HG02623 (cell line): ENCODE measurements around the gene ZC2HC1B.
A peak's percentile ranks its signal among the peaks of the same experiment; 100 is the strongest.

Source experiments
- ATAC-seq: cut with Tn5 transposase; IDR thresholded peaks from one replicate; pipeline ENCODE4 v1.9.1; 2021; ENCODE audit warnings: moderate library complexity; ENCODE audit not compliant: unreplicated experiment

Gene ZC2HC1B

GRCh38 chr6:143928853-143929252 is 64.6 kb downstream of the ZC2HC1B start:
- ATAC-seq: no peak

- no peak for ATAC-seq
Observed at GRCh38 chr6:143929975-143930374, 65.7 kb downstream of the ZC2HC1B start.

DNA sequence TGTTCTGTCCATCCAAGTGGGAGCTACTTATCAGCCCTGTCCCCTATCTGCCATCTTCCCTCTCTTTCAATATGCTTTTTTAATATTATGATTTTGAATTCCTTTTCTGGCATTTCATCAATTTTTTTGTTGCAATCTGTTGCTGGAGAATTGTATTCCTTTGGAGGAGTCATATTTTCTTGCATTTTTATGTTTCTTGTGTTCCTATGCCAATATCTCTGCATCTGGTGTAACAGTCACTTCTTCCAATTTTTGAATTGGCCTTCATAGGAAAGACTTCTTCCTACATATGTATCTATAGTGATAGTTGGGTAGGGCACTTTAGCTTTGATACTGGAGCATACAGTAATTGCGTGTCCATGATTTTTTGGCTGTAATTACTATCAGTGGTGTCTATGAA is 70.1 kb downstream of the ZC2HC1B start:
- no peak for ATAC-seq

DNA sequence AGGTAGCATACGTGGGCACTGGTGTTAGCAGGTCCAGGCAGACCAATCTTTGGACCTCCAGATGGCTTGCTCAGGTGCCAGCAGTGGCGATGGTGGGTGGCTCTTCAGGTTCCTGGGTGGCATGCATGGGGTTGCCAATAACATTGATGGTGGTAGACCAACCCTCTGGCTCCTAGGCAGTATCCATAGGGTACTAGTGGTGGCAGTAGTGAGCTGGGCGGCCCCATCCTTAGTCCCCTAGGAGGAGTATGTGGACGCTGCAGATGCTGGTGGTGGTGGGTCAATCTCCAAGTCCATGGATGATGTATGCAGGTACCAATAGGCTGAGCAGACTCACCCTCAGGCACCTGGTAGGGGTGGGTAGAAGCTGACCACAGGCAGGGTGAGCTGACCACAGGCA is 70.6 kb downstream of the ZC2HC1B start:
- no peak for ATAC-seq

GRCh38 chr6:143936347-143936746 is 72.1 kb downstream of the ZC2HC1B start:
- ATAC-seq: no peak

- ATAC-seq: no peak
Observed at GRCh38 chr6:143936778-143937667, 72.7 kb downstream of the ZC2HC1B start.

- no peak for ATAC-seq
Observed at GRCh38 chr6:143937668-143937970, 73.3 kb downstream of the ZC2HC1B start.

- ATAC-seq: no peak
Observed at GRCh38 chr6:143939364-143939763, 75.1 kb downstream of the ZC2HC1B start.

GRCh38 chr6:143940011-143940597 is 75.8 kb downstream of the ZC2HC1B start:
- ATAC-seq: peak; percentile 97

GRCh38 chr6:143941852-143942627 is 77.8 kb downstream of the ZC2HC1B start:
- ATAC-seq: peak; percentile 38

GRCh38 chr6:143948208-143948607 is 83.9 kb downstream of the ZC2HC1B start:
- ATAC-seq: no peak

- ATAC-seq: no peak
Observed at GRCh38 chr6:143949535-143949934, 85.3 kb downstream of the ZC2HC1B start.

GRCh38 chr6:143949962-143950361 is 85.7 kb downstream of the ZC2HC1B start:
- no peak for ATAC-seq

GRCh38 chr6:143950875-143951274 is 86.6 kb downstream of the ZC2HC1B start:
- no peak for ATAC-seq

GRCh38 chr6:143952060-143952778 is 87.9 kb downstream of the ZC2HC1B start:
- no peak for ATAC-seq

DNA sequence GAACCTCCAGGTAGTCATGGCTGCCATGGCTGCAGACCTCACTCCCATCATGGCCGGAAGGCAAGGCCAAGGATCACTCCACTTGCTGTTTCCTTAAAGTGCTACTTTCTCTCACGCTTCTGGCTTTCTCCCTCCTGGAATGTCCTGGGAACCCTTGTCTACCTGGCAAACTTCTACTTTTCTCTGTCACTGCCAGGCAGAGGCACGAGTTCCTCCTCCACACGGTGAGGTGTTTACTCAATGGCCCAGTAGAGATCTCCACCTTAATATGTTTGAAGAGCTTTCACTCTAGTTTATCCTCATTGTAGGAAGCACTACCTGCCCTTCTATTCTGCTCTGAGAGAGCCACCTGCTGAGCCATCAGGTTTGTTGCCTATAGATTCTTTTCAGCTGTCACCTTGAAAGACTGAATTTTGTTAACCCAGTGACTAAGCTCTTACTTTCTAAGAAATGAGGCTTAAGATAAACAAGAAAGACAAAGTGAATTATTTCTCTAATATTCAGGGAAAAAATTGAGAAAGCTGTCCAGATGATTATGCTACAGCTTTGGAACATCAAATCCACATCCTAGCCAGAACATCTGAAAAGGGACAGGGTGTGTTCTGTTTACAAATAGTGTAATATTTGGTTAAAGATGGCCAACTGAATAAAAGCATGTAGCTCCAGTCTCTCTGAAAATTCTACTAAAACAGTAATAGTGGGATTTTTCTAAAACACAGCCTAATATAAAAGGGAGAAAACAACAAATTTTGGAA is 88.8 kb downstream of the ZC2HC1B start:
- ATAC-seq: no peak

- ATAC-seq: no peak
Observed at GRCh38 chr6:143953922-143954321, 89.6 kb downstream of the ZC2HC1B start.

DNA sequence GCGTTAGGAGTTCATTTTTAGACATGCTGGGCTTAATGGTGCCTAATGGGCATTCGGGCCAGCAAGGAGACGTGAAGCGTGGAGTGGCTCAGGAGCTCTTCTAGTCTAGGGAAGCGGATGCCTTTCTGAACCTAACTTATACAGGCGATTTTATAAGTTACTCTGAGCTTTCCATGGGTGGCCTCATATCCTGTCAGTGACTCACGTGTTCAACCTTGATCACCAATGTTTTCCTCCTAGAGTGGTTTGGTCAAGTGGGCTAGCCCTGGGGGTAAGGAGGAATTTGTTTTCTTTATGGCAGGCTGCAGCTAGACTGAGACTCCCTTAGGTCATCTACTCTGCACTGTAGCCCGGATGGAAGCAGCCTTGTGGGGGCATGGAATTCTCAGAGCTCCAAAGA is 91.7 kb downstream of the ZC2HC1B start:
- no peak for ATAC-seq

- no peak for ATAC-seq
Observed at GRCh38 chr6:143957679-143958274, 93.5 kb downstream of the ZC2HC1B start.

- ATAC-seq: no peak
Observed at GRCh38 chr6:143958839-143959399, 94.6 kb downstream of the ZC2HC1B start.
